ENCODE data around the gene AGTRAP. TPM values are rescaled to one million over a fixed set of nuclear protein-coding genes. Genes with fewer than 3 reads are reported as not detected.

Gene AGTRAP
- total and polyA plus RNA-seq, 2 of the 8 experiments (the other 6 are each of a cell fraction or from before 2014, with no cell fraction given) = 69.7 to 192 TPM

GRCh38 chr1:11736746-11737639 lies 1.1 kb downstream of the AGTRAP start (continued):
- TF ChIP-seq EGR1 (IDR thresholded peaks at IDR 0.05; ENCODE audit: borderline replicate concordance, low read depth, low read length) (peak; percentile 74; the same call in 1 of the 2 replicates), PHF8 (conservative IDR thresholded peaks at IDR 0.05; ENCODE audit: low read depth, low read length) (no peak), RBBP5 (IDR thresholded peaks at IDR 0.05; ENCODE audit: borderline replicate concordance, low read depth, low read length) (no peak; the same call in 1 of the 2 replicates), KDM5A (IDR thresholded peaks at IDR 0.05; ENCODE audit: low read length) (no peak), CBX5 (IDR thresholded peaks at IDR 0.05; ENCODE audit: low read depth, low read length) (no peak), E2F6 (IDR thresholded peaks at IDR 0.05) (peak; percentile 27; the same call in 1 of the 2 replicates), YY1 (IDR thresholded peaks at IDR 0.05; ENCODE audit: low read depth, low read length) (peak; percentile 99), TAF7 (optimal IDR thresholded peaks at IDR 0.05; ENCODE audit: borderline replicate concordance, low read depth, low read length) (no peak)

Data from H1 (cell line).